Transverse colon (tissue), 3 donors: ENCODE measurements around the gene ATXN7L2.

Source experiments
- CTCF ChIP-seq, 5 experiments: fragments of 200-600 bp in 3 of 5; fragments of 450-650 bp in 2 of 5; sonication (generic) in 3 of 5; IDR thresholded peaks; 1 replicate in 2 of 5; 2 replicates in 3 of 5; pipeline ENCODE4 v1.5.1; 2016 to 2017; ENCODE audit warnings: antibody characterized with exemption in 5 of 5, inconsistent platforms in 3 of 5, mild to moderate bottlenecking in 2 of 5, moderate library complexity in 1 of 5
- POLR2A ChIP-seq: fragments of 450-650 bp; IDR thresholded peaks from one replicate; pipeline ENCODE4 v1.6.1; 2016; ENCODE audit warnings: antibody characterized with exemption, mild to moderate bottlenecking, moderate library complexity

- TF ChIP-seq CTCF (IDR thresholded peaks at IDR 0.05) (no peak), POLR2A (no peak)
These were observed 2.1 kb upstream of the ATXN7L2 start for GRCh38 chr1:109481646-109482045.
